T-helper 22 cell (primary cell): ENCODE results near the gene ARHGEF10L.

Source experiments
- DNase-seq: peaks from one replicate; pipeline ENCODE4 v3.0.0-alpha.2; 2020; ENCODE audit warnings: low read depth

The ARHGEF10L gene

GRCh38 chr1:17655169-17655568 lies 115.7 kb downstream of the ARHGEF10L start:
- DNase-seq: no peak

GRCh38 chr1:17655922-17656321 lies 116.4 kb downstream of the ARHGEF10L start:
- no peak for DNase-seq

GRCh38 chr1:17657436-17657835 lies 117.9 kb downstream of the ARHGEF10L start:
- no peak for DNase-seq

- DNase-seq: no peak
Observed at GRCh38 chr1:17658837-17659236, 119.3 kb downstream of the ARHGEF10L start.

- no peak for DNase-seq
Observed at GRCh38 chr1:17661546-17662157, 122.2 kb downstream of the ARHGEF10L start.

GRCh38 chr1:17662296-17662695 lies 122.8 kb downstream of the ARHGEF10L start:
- DNase-seq: no peak

GRCh38 chr1:17662786-17663185 lies 123.3 kb downstream of the ARHGEF10L start:
- no peak for DNase-seq

GRCh38 chr1:17663646-17664045 lies 124.1 kb downstream of the ARHGEF10L start:
- no peak for DNase-seq

GRCh38 chr1:17664322-17664721 lies 124.8 kb downstream of the ARHGEF10L start:
- no peak for DNase-seq

GRCh38 chr1:17665054-17665453 lies 125.6 kb downstream of the ARHGEF10L start:
- no peak for DNase-seq

- DNase-seq: no peak
Observed at GRCh38 chr1:17665950-17666720, 126.6 kb downstream of the ARHGEF10L start.

GRCh38 chr1:17667641-17668040 lies 128.1 kb downstream of the ARHGEF10L start:
- DNase-seq: no peak

GRCh38 chr1:17668195-17668594 lies 128.7 kb downstream of the ARHGEF10L start:
- no peak for DNase-seq

GRCh38 chr1:17668624-17669175 lies 129.2 kb downstream of the ARHGEF10L start:
- DNase-seq: no peak

GRCh38 chr1:17669305-17669704 lies 129.8 kb downstream of the ARHGEF10L start:
- no peak for DNase-seq

GRCh38 chr1:17669866-17670451 lies 130.5 kb downstream of the ARHGEF10L start:
- DNase-seq: no peak

- DNase-seq: no peak
Observed at GRCh38 chr1:17670587-17671313, 131.3 kb downstream of the ARHGEF10L start.

GRCh38 chr1:17671314-17671705 lies 131.8 kb downstream of the ARHGEF10L start:
- DNase-seq: no peak

- DNase-seq: no peak
Observed at GRCh38 chr1:17671741-17672140, 132.2 kb downstream of the ARHGEF10L start.

GRCh38 chr1:17672226-17672625 lies 132.7 kb downstream of the ARHGEF10L start:
- no peak for DNase-seq

- DNase-seq: no peak
Observed at GRCh38 chr1:17673329-17674072, 134.0 kb downstream of the ARHGEF10L start.
